Measurements from ENCODE around the gene USP13. TPM values are rescaled to one million over a fixed set of nuclear protein-coding genes. Genes with fewer than 3 reads are reported as not detected.
"Not testable (repeated sequence)": the region's sequence is repeated elsewhere in the genome, so short reads cannot be mapped to it uniquely, and the experiment has no call there.

USP13 gene
- total and polyA plus RNA-seq, 2 donors from 2014 or later: 3.0 to 9.0 TPM

DNA sequence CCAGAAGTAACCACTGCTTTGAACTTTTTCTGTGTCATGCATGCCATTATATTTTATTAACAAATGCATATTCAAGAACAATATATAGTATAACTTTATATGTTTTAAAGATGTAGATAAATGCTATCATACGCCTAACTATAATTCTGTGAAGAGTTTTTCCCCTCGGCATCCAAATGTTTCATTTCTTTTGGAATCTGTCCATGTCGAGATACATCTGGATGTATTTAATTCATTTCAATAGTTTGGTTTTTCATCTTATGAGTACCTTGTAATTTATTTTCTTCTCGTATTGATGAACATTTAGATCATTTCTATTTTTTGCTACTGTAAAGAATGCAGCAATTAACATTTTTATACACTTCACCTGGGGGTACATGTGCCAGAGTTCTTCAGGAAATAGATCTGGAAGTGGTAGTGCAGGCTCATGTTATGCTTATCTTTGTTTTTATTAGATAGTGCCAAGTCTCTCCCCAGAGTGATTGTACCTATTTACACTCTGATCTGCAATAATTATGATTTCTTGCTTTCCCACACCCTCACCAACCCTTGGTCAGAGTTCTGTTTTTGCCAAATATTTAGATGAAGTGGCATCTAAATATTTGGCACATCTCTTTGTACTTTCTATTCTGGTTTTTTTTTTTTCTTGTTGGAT lies 29.7 kb downstream of the USP13 start:
- intact Hi-C loops (cut with DNase I): no loop called here
- no peak for FAIRE-seq
- Histone ChIP-seq H3K27me3 (ENCODE audit: control insufficient read depth, insufficient read depth, low read length) (no peaks in the 10 kb centered on the region), H3K27ac (ENCODE audit: low read depth in 2 of 2, low read length in 2 of 2) (no peak overlapping the region), H3K9me3 (ENCODE audit: control insufficient read depth in 2 of 3, insufficient read depth in 1 of 3, low read length in 3 of 3) (no peaks in the 10 kb centered on the region), H3K9ac (ENCODE audit: low read length in 3 of 3) (no peak overlapping the region), H3K4me3 (ENCODE audit: low read length in 3 of 3) (no peak overlapping the region), H3K36me3 (ENCODE audit: control insufficient read depth in 2 of 3, insufficient read depth in 3 of 3, low read length in 3 of 3) (no peaks in the 10 kb centered on the region), H3K4me1 (ENCODE audit: control insufficient read depth in 2 of 3, insufficient read depth in 2 of 3, low read depth in 1 of 3, low read length in 3 of 3) (no peaks in the 10 kb centered on the region)
- DNase-seq: no peak
- TF ChIP-seq, protein P1, sequence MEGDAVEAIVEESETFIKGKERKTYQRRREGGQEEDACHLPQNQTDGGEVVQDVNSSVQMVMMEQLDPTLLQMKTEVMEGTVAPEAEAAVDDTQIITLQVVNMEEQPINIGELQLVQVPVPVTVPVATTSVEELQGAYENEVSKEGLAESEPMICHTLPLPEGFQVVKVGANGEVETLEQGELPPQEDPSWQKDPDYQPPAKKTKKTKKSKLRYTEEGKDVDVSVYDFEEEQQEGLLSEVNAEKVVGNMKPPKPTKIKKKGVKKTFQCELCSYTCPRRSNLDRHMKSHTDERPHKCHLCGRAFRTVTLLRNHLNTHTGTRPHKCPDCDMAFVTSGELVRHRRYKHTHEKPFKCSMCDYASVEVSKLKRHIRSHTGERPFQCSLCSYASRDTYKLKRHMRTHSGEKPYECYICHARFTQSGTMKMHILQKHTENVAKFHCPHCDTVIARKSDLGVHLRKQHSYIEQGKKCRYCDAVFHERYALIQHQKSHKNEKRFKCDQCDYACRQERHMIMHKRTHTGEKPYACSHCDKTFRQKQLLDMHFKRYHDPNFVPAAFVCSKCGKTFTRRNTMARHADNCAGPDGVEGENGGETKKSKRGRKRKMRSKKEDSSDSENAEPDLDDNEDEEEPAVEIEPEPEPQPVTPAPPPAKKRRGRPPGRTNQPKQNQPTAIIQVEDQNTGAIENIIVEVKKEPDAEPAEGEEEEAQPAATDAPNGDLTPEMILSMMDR (IDR thresholded peaks at IDR 0.05; ENCODE audit: borderline replicate concordance, extremely low read depth, insufficient read depth): no peak

GRCh38 chr3:179683286-179683685 lies 30.4 kb downstream of the USP13 start:
- H3K9ac ChIP-seq (ENCODE audit: low read length in 3 of 3); H3K27ac ChIP-seq (ENCODE audit: low read depth in 2 of 2, low read length in 2 of 2); DNase-seq; H3K4me3 ChIP-seq (ENCODE audit: low read length in 3 of 3); H3K4me1 ChIP-seq (ENCODE audit: control insufficient read depth in 2 of 3, insufficient read depth in 2 of 3, low read depth in 1 of 3, low read length in 3 of 3); H3K27me3 ChIP-seq (ENCODE audit: control insufficient read depth, insufficient read depth, low read length); intact Hi-C loops (cut with DNase I); H3K36me3 ChIP-seq (ENCODE audit: control insufficient read depth in 2 of 3, insufficient read depth in 3 of 3, low read length in 3 of 3); H3K9me3 ChIP-seq (ENCODE audit: control insufficient read depth in 2 of 3, insufficient read depth in 1 of 3, low read length in 3 of 3); FAIRE-seq: not testable (repeated sequence)

DNA sequence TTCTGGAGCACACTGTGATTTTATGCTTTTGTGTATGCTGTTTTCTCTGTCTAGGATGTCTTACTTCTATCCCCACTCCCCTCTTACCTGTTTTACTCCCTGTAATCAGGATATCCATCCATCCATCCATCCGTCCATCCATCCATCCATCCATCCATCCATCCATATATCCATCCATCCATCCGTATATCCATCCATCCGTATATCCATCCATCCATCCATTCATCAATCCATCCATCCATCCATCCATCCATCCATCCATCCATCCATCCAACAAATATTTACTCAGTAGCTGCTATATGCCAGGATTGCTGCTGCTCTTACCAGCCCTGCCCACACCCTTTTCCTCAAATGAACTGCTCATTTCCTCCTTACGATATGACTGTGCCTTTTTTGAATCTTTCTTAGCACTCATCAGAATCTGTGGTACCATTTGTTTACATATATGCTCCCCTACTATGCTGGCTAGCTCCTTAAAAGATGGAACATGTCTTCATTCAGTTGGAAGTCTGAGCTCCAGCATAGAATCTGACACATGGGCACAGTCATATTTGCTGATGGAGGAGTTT lies 35.2 kb downstream of the USP13 start:
- intact Hi-C loops (cut with DNase I): no loop called here
- FAIRE-seq (no peak), DNase-seq (no peak)
- no peak overlapping the region for H3K4me3 ChIP-seq (ENCODE audit: low read length in 3 of 3)
- TF ChIP-seq, protein P1 (IDR thresholded peaks at IDR 0.05; ENCODE audit: borderline replicate concordance, extremely low read depth, insufficient read depth): no peak
- H3K9ac ChIP-seq (ENCODE audit: low read length in 3 of 3): no peak overlapping the region
- H3K27ac ChIP-seq (ENCODE audit: low read depth in 2 of 2, low read length in 2 of 2): no peak overlapping the region
- H3K9me3 ChIP-seq (ENCODE audit: control insufficient read depth in 2 of 3, insufficient read depth in 1 of 3, low read length in 3 of 3): no peaks in the 10 kb centered on the region
- no peaks in the 10 kb centered on the region for H3K27me3 ChIP-seq (ENCODE audit: control insufficient read depth, insufficient read depth, low read length)
- H3K36me3 ChIP-seq (ENCODE audit: control insufficient read depth in 2 of 3, insufficient read depth in 3 of 3, low read length in 3 of 3): no peaks in the 10 kb centered on the region
- H3K4me1 ChIP-seq (ENCODE audit: control insufficient read depth in 2 of 3, insufficient read depth in 2 of 3, low read depth in 1 of 3, low read length in 3 of 3): no peaks in the 10 kb centered on the region

GRCh38 chr3:179688850-179689249 lies 36.0 kb downstream of the USP13 start:
- intact Hi-C loops (cut with DNase I): no loop called here
- TF ChIP-seq, protein P1 (IDR thresholded peaks at IDR 0.05; ENCODE audit: borderline replicate concordance, extremely low read depth, insufficient read depth): no peak
- Histone ChIP-seq H3K4me3 (ENCODE audit: low read length in 3 of 3) (no peak overlapping the region), H3K27me3 (ENCODE audit: control insufficient read depth, insufficient read depth, low read length) (no peaks in the 10 kb centered on the region), H3K27ac (ENCODE audit: low read depth in 2 of 2, low read length in 2 of 2) (no peak overlapping the region), H3K9ac (ENCODE audit: low read length in 3 of 3) (no peak overlapping the region), H3K36me3 (ENCODE audit: control insufficient read depth in 2 of 3, insufficient read depth in 3 of 3, low read length in 3 of 3) (no peaks in the 10 kb centered on the region), H3K9me3 (ENCODE audit: control insufficient read depth in 2 of 3, insufficient read depth in 1 of 3, low read length in 3 of 3) (no peaks in the 10 kb centered on the region), H3K4me1 (ENCODE audit: control insufficient read depth in 2 of 3, insufficient read depth in 2 of 3, low read depth in 1 of 3, low read length in 3 of 3) (no peaks in the 10 kb centered on the region)
- DNase-seq (no peak), FAIRE-seq (no peak)
